Testis (tissue), 2 donors: ENCODE measurements around the gene HNRNPA0.

Experiments
- CTCF ChIP-seq, 3 experiments: fragments of 450-650 bp in 2 of 3; fragments of 200-600 bp in 1 of 3; sonication (generic) in 1 of 3; IDR thresholded peaks; one replicate each; pipeline ENCODE4 v1.5.1; 2016 to 2019; ENCODE audit warnings: antibody characterized with exemption in 3 of 3, mild to moderate bottlenecking in 2 of 3, moderate library complexity in 1 of 3
- POLR2A ChIP-seq: fragments of 450-650 bp; IDR thresholded peaks from one replicate; pipeline ENCODE4 v1.6.1; 2017; ENCODE audit warnings: antibody characterized with exemption, mild to moderate bottlenecking, moderate library complexity

- TF ChIP-seq CTCF (IDR thresholded peaks at IDR 0.05) (no peak), POLR2A (no peak)
These were observed 28.9 kb upstream of the HNRNPA0 start for GRCh38 chr5:137782984-137783536.
